Mucosa of rectum (tissue), 2 donors: ENCODE data around the gene GRAMD2A.

ENCODE experiments used
- H3K27ac ChIP-seq, 2 donors: one replicate each; pipeline ENCODE4 v1.7.0; 2013; ENCODE audit warnings: inconsistent platforms in 2 of 2, low read depth in 2 of 2, low read length in 2 of 2
- H3K27me3 ChIP-seq, 2 donors: one replicate each; pipeline ENCODE4 v1.7.0; 2013; ENCODE audit warnings: low read length in 2 of 2; ENCODE audit not compliant: control insufficient read depth in 2 of 2, insufficient read depth in 2 of 2
- H3K36me3 ChIP-seq, 2 donors: one replicate each; pipeline ENCODE4 v1.7.0; 2013; ENCODE audit warnings: low read length in 2 of 2; ENCODE audit not compliant: control insufficient read depth in 2 of 2, insufficient read depth in 2 of 2
- H3K4me1 ChIP-seq, 2 donors: one replicate each; pipeline ENCODE4 v1.7.0; 2013; ENCODE audit warnings: low read length in 2 of 2, mild to moderate bottlenecking in 1 of 2; ENCODE audit not compliant: control insufficient read depth in 2 of 2, insufficient read depth in 2 of 2
- H3K4me3 ChIP-seq, 2 donors: one replicate each; pipeline ENCODE4 v1.7.0; 2013; ENCODE audit warnings: low read length in 2 of 2
- H3K9ac ChIP-seq, 2 donors: one replicate each; pipeline ENCODE4 v1.7.0; 2013; ENCODE audit warnings: low read length in 2 of 2, low read depth in 1 of 2, mild to moderate bottlenecking in 1 of 2
- H3K9me3 ChIP-seq, 2 donors: one replicate each; pipeline ENCODE4 v1.7.0; 2013; ENCODE audit warnings: low read length in 2 of 2; ENCODE audit not compliant: control insufficient read depth in 2 of 2
- donor health status: healthy.
- donor health status: Normal muscosa, but diverticular disease.

Gene GRAMD2A

DNA sequence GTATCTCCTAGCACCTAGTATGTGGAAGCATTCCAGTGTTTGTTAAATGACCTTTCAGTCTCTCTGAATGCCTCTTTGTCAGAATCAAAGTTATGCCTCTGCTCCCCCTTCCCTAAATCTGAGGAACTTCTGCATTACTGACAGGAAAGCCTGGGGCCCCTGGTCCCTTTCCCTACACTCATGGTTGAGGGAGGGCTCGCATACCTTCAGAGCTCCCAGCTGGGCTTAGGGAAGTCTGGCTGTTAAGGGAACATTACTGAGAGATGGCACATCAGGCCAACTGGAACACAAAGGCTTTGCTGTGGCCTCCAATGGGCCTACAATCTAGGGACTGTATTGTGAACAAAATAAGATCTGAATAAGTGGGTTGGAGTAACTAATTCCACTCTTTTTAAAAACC is 23.1 kb upstream of the GRAMD2A start:
- Histone ChIP-seq H3K36me3 (peaks cover 40 to 49% of the 10 kb centered on the region in 2 donors), H3K9ac (no peak overlapping the region), H3K4me1 (no peaks in the 10 kb centered on the region), H3K27me3 (no peaks in the 10 kb centered on the region), H3K9me3 (no peaks in the 10 kb centered on the region), H3K4me3 (no peak overlapping the region), H3K27ac (no peak overlapping the region)

GRCh38 chr15:72217216-72217615 is 19.6 kb upstream of the GRAMD2A start:
- Histone ChIP-seq H3K9me3 (no peaks in the 10 kb centered on the region), H3K4me3 (no peak overlapping the region), H3K9ac (no peak overlapping the region), H3K36me3 (peaks cover 55 to 59% of the 10 kb centered on the region in 2 donors), H3K27ac (no peak overlapping the region), H3K4me1 (no peaks in the 10 kb centered on the region), H3K27me3 (no peaks in the 10 kb centered on the region)

GRCh38 chr15:72216079-72216478 is 18.5 kb upstream of the GRAMD2A start:
- Histone ChIP-seq H3K9me3 (no peaks in the 10 kb centered on the region), H3K27ac (no peak overlapping the region), H3K9ac (no peak overlapping the region), H3K36me3 (peaks cover 63% of the 10 kb centered on the region in 2 donors), H3K27me3 (no peaks in the 10 kb centered on the region), H3K4me3 (no peak overlapping the region), H3K4me1 (no peaks in the 10 kb centered on the region)

DNA sequence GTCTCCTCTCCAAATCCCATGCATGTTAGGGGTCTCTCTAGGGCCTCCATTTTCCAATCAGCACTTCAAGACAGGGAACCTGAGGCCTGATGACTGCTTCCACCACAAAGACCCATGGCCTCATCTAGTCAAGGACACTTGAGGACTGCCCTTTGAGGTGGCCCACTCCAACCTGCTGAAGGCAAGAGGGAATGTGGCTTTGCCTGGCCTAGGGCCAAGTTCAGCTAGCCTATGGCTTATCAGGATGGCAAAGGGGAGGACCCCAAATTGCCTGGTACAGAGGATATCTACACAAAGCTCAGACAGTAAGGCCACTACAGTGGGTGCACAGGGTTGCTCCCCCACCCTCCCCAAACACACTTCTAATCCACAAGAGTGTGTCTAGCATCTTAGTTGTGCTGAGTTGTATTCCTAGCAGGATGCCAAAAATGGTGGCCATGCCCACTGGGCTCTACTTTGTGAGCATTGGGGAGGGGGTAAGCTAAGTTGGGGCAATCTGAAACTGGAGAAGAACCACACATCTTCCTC is 10.0 kb upstream of the GRAMD2A start:
- H3K36me3 ChIP-seq: peaks cover 82 to 88% of the 10 kb centered on the region in 2 donors
- no peaks in the 10 kb centered on the region for H3K4me1 ChIP-seq

DNA sequence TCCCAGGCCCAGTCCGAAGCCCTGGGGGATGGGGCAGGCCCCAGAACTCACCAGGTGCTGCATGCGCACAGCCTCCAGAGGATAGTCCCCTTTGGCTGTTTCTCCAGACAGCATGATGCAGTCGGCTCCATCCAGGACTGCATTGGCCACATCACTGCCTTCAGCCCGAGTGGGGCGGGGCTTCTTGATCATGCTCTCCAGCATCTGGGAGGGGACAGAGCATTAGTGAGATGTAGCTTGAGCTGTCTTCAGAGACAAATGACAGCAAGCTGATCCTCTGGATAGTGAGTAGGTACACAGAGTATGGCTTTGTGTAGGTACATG is 9.1 kb upstream of the GRAMD2A start:
- no peak overlapping the region for H3K4me3 ChIP-seq
- H3K4me1 ChIP-seq: no peaks in the 10 kb centered on the region
- peaks cover 87 to 93% of the 10 kb centered on the region in 2 donors for H3K36me3 ChIP-seq
- no peaks in the 10 kb centered on the region for H3K27me3 ChIP-seq
- H3K9me3 ChIP-seq: no peaks in the 10 kb centered on the region
- H3K27ac ChIP-seq: no peak overlapping the region
- no peak overlapping the region for H3K9ac ChIP-seq

More for the DNA sequence above, 10.0 kb upstream of the GRAMD2A start:
- Histone ChIP-seq H3K4me3 (no peak overlapping the region), H3K27me3 (no peaks in the 10 kb centered on the region), H3K27ac (no peak overlapping the region), H3K9me3 (no peaks in the 10 kb centered on the region), H3K9ac (no peak overlapping the region)

DNA sequence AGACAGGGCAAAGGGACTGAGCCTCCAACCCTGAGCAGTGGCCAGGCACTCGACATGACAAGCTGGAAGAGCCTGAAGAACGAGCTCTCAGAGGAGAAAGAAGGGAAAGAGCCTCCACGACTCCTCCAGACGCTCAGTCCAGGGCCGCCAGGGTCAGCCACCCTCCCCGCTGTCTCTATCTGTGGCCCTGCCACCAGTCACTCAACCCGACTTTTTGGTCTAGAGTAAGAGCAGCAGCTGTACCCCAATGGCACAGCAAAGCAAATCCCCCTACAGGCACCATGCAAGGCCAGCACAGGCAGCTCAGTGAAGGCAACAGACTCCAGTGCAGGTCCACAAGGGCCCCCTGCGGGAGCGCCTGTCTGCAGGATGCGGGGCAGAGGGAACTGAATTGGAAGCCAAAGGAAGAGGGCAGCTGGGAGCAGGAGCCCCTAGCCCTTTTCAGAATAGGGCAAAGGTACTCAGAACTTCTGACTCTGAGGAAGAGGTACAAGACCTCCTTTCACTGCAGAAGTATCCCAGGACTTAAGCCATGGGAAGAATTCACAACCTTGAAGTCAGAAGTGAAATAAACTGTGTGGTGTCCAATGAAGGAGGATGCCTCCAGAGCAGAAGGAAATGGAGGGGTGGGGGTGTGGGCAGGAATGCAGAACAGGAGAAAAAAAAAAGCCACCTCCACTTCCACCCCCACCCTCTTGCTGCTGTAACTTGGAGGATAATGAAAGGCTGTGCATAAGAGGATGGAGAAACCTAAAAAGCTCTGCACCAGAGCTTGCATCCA is 8.5 kb upstream of the GRAMD2A start:
- H3K4me1 ChIP-seq: no peaks in the 10 kb centered on the region
- H3K9me3 ChIP-seq: no peaks in the 10 kb centered on the region
- H3K36me3 ChIP-seq: peaks cover 90 to 94% of the 10 kb centered on the region in 2 donors
- no peak overlapping the region for H3K9ac ChIP-seq
- no peak overlapping the region for H3K27ac ChIP-seq
- H3K27me3 ChIP-seq: no peaks in the 10 kb centered on the region
- H3K4me3 ChIP-seq: no peak overlapping the region

GRCh38 chr15:72205273-72205672 is 7.7 kb upstream of the GRAMD2A start:
- no peak overlapping the region for H3K27ac ChIP-seq
- no peaks in the 10 kb centered on the region for H3K9me3 ChIP-seq
- H3K9ac ChIP-seq: no peak overlapping the region
- H3K36me3 ChIP-seq: peaks cover 89 to 95% of the 10 kb centered on the region in 2 donors
- no peaks in the 10 kb centered on the region for H3K27me3 ChIP-seq
- H3K4me1 ChIP-seq: no peaks in the 10 kb centered on the region
- no peak overlapping the region for H3K4me3 ChIP-seq

DNA sequence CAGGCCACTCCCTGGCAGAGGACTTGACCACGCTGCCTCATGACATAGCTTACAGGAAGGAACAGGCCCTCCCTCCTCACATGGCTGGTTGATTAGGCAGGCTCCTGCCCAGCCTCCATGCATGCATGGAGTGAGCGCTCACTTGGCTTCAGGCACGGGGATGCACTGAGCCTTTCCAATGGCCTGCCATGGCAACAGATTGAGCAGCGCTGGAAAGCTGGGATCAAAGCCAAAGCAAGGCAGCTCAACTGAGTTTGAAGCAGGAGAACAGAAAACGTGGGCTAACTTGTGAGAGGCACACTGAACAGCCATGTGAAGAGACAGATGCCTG is 5.9 kb upstream of the GRAMD2A start:
- Histone ChIP-seq H3K4me1 (peaks cover 0 to 2% of the 10 kb centered on the region in 2 donors), H3K4me3 (no peak overlapping the region), H3K27ac (no peak overlapping the region), H3K9me3 (no peaks in the 10 kb centered on the region), H3K27me3 (no peaks in the 10 kb centered on the region), H3K36me3 (peaks cover 86 to 95% of the 10 kb centered on the region in 2 donors), H3K9ac (no peak overlapping the region)

- no peak overlapping the region for H3K9ac ChIP-seq
- no peak overlapping the region for H3K27ac ChIP-seq
- H3K4me3 ChIP-seq: no peak overlapping the region
- H3K27me3 ChIP-seq: no peaks in the 10 kb centered on the region
- peaks cover 0 to 2% of the 10 kb centered on the region in 2 donors for H3K4me1 ChIP-seq
- H3K9me3 ChIP-seq: no peaks in the 10 kb centered on the region
- H3K36me3 ChIP-seq: peaks cover 82 to 90% of the 10 kb centered on the region in 2 donors
Observed at GRCh38 chr15:72202801-72203506, 5.4 kb upstream of the GRAMD2A start.

- H3K9me3 ChIP-seq: no peaks in the 10 kb centered on the region
- H3K4me1 ChIP-seq: peaks cover 0 to 2% of the 10 kb centered on the region in 2 donors
- no peak overlapping the region for H3K4me3 ChIP-seq
- H3K36me3 ChIP-seq: peaks cover 76 to 84% of the 10 kb centered on the region in 2 donors
- no peaks in the 10 kb centered on the region for H3K27me3 ChIP-seq
- H3K27ac ChIP-seq: no peak overlapping the region
- H3K9ac ChIP-seq: no peak overlapping the region
Observed at GRCh38 chr15:72202302-72202701, 4.7 kb upstream of the GRAMD2A start.
